Chondrocyte (in vitro differentiated cells): ENCODE results near the gene WWOX. TPM values are rescaled to one million over a fixed set of nuclear protein-coding genes. Genes with fewer than 3 reads are reported as not detected.

ENCODE experiments used
- DNase-seq: peaks from one replicate; pipeline ENCODE4 v3.0.0; 2021; ENCODE audit warnings: mixed read lengths, low spot score
- H3K27ac Mint-ChIP-seq: one replicate; pipeline ENCODE4 v1.8.0; 2021; ENCODE audit warnings: mild to moderate bottlenecking, moderate library complexity, mixed read lengths; ENCODE audit not compliant: unreplicated experiment
- H3K27me3 Mint-ChIP-seq: 2 replicates; pipeline ENCODE4 v1.8.0; 2021; ENCODE audit warnings: low read depth, mixed read lengths
- H3K36me3 Mint-ChIP-seq: 2 replicates; pipeline ENCODE4 v1.8.0; 2021; ENCODE audit warnings: low read depth, mixed read lengths
- H3K4me1 Mint-ChIP-seq: 2 replicates; pipeline ENCODE4 v1.8.0; 2021; ENCODE audit warnings: low read depth, mild to moderate bottlenecking, mixed read lengths
- H3K4me3 Mint-ChIP-seq: one replicate; pipeline ENCODE4 v1.8.0; 2021; ENCODE audit warnings: mild to moderate bottlenecking, moderate library complexity, mixed read lengths; ENCODE audit not compliant: unreplicated experiment
- H3K9me3 Mint-ChIP-seq: 2 replicates; pipeline ENCODE4 v1.8.0; 2021; ENCODE audit warnings: low read depth, mixed read lengths
- CTCF ChIP-seq: fragments of 200-600 bp; sonication (generic); IDR thresholded peaks from 2 replicates; pipeline ENCODE4 v1.5.0; 2021; ENCODE audit warnings: antibody characterized with exemption, mild to moderate bottlenecking, moderate library complexity
- total RNA-seq: library from RNA; stranded (reverse); gene quantifications from 3 replicates; pipeline ENCODE4 v1.2.1, GENCODE V29; 2021

The WWOX gene
- total RNA-seq, 1 donor from 2014 or later, result 12.1 TPM

GRCh38 chr16:78501744-78502143, 402.3 kb downstream of the WWOX start:
- H3K27me3 Mint-ChIP-seq, result no peaks in the 10 kb centered on the region
- no peak overlapping the region for H3K27ac Mint-ChIP-seq
- DNase-seq, result no peak
- TF ChIP-seq CTCF, result no peak
- peaks cover 3% of the 10 kb centered on the region for H3K4me1 Mint-ChIP-seq
- no peaks in the 10 kb centered on the region for H3K36me3 Mint-ChIP-seq
- no peaks in the 10 kb centered on the region for H3K9me3 Mint-ChIP-seq
- no peak overlapping the region for H3K4me3 Mint-ChIP-seq

- TF ChIP-seq CTCF, result no peak
- Mint-ChIP-seq H3K27me3 (no peaks in the 10 kb centered on the region), H3K27ac (no peak overlapping the region), H3K9me3 (no peaks in the 10 kb centered on the region), H3K4me3 (no peak overlapping the region), H3K36me3 (no peaks in the 10 kb centered on the region), H3K4me1 (peaks cover 3% of the 10 kb centered on the region)
- no peak for DNase-seq
Measured at GRCh38 chr16:78502812-78503350, 403.4 kb downstream of the WWOX start.

- DNase-seq, result no peak
- no peaks in the 10 kb centered on the region for H3K36me3 Mint-ChIP-seq
- no peak overlapping the region for H3K27ac Mint-ChIP-seq
- H3K9me3 Mint-ChIP-seq, result no peaks in the 10 kb centered on the region
- peaks cover 3% of the 10 kb centered on the region for H3K4me1 Mint-ChIP-seq
- no peak overlapping the region for H3K4me3 Mint-ChIP-seq
- peak; percentile 96 for TF ChIP-seq CTCF
- H3K27me3 Mint-ChIP-seq, result no peaks in the 10 kb centered on the region
Measured at GRCh38 chr16:78503602-78504001, 404.1 kb downstream of the WWOX start.

- H3K36me3 Mint-ChIP-seq, result no peaks in the 10 kb centered on the region
- H3K4me3 Mint-ChIP-seq, result no peak overlapping the region
- DNase-seq, result no peak
- H3K27ac Mint-ChIP-seq, result no peak overlapping the region
- peaks cover 3% of the 10 kb centered on the region for H3K4me1 Mint-ChIP-seq
- TF ChIP-seq CTCF, result no peak
- no peaks in the 10 kb centered on the region for H3K9me3 Mint-ChIP-seq
- H3K27me3 Mint-ChIP-seq, result no peaks in the 10 kb centered on the region
Measured at GRCh38 chr16:78504401-78504851, 405.0 kb downstream of the WWOX start.

- no peak for DNase-seq
- Mint-ChIP-seq H3K27me3 (no peaks in the 10 kb centered on the region), H3K4me3 (no peak overlapping the region), H3K4me1 (peaks cover 3% of the 10 kb centered on the region), H3K27ac (no peak overlapping the region), H3K36me3 (no peaks in the 10 kb centered on the region), H3K9me3 (no peaks in the 10 kb centered on the region)
- TF ChIP-seq CTCF, result no peak
Measured at GRCh38 chr16:78505036-78505435, 405.6 kb downstream of the WWOX start.
